Suprapubic skin (tissue), 4 donors: ENCODE measurements around the gene ACP7.

Experiments used
- CTCF ChIP-seq, 2 donors: fragments of 200-600 bp in 1 of 2; fragments of 450-650 bp in 1 of 2; sonication (generic) in 1 of 2; IDR thresholded peaks; one replicate each; pipeline ENCODE4 v1.5.1; 2016 to 2019; ENCODE audit warnings: antibody characterized with exemption in 2 of 2, mild to moderate bottlenecking in 1 of 2, moderate library complexity in 1 of 2
- EP300 ChIP-seq: sonication (generic); formaldehyde crosslinking; IDR thresholded peaks from one replicate; pipeline ENCODE4 v1.6.1; 2017; ENCODE audit warnings: antibody characterized with exemption
- POLR2AphosphoS5 ChIP-seq, 3 donors: sonication (generic); formaldehyde crosslinking; IDR thresholded peaks; one replicate each; pipeline ENCODE4 v1.6.1; 2017; ENCODE audit warnings: antibody characterized with exemption in 3 of 3

GRCh38 chr19:39145180-39145953, 61.2 kb downstream of the ACP7 start:
- TF ChIP-seq CTCF (IDR thresholded peaks at IDR 0.05): no peak
- TF ChIP-seq POLR2AphosphoS5 (IDR thresholded peaks at IDR 0.05): no peak
- no peak for TF ChIP-seq EP300
